Measurements from ENCODE around the gene NOPCHAP1.

The NOPCHAP1 gene

GRCh38 chr12:104960464-104960863 lies 25.7 kb upstream of the NOPCHAP1 start:
- Mint-ChIP-seq H3K36me3 (ENCODE audit: low read depth) (no peaks in the 10 kb centered on the region), H3K4me1 (peaks cover 45% of the 10 kb centered on the region), H3K9me3 (no peaks in the 10 kb centered on the region), H3K4me3 (no peak overlapping the region), H3K27me3 (ENCODE audit: low read depth) (peaks cover 40% of the 10 kb centered on the region), H3K27ac (peak overlapping the region in 1 of 3 experiments; percentile 84)
- TF ChIP-seq, protein P1, sequence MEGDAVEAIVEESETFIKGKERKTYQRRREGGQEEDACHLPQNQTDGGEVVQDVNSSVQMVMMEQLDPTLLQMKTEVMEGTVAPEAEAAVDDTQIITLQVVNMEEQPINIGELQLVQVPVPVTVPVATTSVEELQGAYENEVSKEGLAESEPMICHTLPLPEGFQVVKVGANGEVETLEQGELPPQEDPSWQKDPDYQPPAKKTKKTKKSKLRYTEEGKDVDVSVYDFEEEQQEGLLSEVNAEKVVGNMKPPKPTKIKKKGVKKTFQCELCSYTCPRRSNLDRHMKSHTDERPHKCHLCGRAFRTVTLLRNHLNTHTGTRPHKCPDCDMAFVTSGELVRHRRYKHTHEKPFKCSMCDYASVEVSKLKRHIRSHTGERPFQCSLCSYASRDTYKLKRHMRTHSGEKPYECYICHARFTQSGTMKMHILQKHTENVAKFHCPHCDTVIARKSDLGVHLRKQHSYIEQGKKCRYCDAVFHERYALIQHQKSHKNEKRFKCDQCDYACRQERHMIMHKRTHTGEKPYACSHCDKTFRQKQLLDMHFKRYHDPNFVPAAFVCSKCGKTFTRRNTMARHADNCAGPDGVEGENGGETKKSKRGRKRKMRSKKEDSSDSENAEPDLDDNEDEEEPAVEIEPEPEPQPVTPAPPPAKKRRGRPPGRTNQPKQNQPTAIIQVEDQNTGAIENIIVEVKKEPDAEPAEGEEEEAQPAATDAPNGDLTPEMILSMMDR (IDR thresholded peaks at IDR 0.05; ENCODE audit: unreplicated experiment in 3 of 3): no peak

GRCh38 chr12:104963757-104964156 lies 22.4 kb upstream of the NOPCHAP1 start:
- TF ChIP-seq, protein P1 (IDR thresholded peaks at IDR 0.05; ENCODE audit: unreplicated experiment in 3 of 3): no peak
- H3K27me3 Mint-ChIP-seq (ENCODE audit: low read depth): peaks cover 19% of the 10 kb centered on the region
- no peaks in the 10 kb centered on the region for H3K36me3 Mint-ChIP-seq (ENCODE audit: low read depth)
- H3K9me3 Mint-ChIP-seq: no peaks in the 10 kb centered on the region
- no peak overlapping the region for H3K27ac Mint-ChIP-seq
- no peak overlapping the region for H3K4me3 Mint-ChIP-seq
- peaks cover 32% of the 10 kb centered on the region for H3K4me1 Mint-ChIP-seq

GRCh38 chr12:104964167-104964855 lies 21.8 kb upstream of the NOPCHAP1 start:
- Mint-ChIP-seq H3K27me3 (ENCODE audit: low read depth) (peaks cover 17% of the 10 kb centered on the region), H3K27ac (no peak overlapping the region), H3K9me3 (no peaks in the 10 kb centered on the region), H3K4me1 (peaks cover 27% of the 10 kb centered on the region), H3K36me3 (ENCODE audit: low read depth) (no peaks in the 10 kb centered on the region), H3K4me3 (no peak overlapping the region)
- TF ChIP-seq, protein P1 (IDR thresholded peaks at IDR 0.05; ENCODE audit: unreplicated experiment in 3 of 3): no peak

- Mint-ChIP-seq H3K4me3 (no peak overlapping the region), H3K4me1 (peaks cover 22% of the 10 kb centered on the region), H3K36me3 (ENCODE audit: low read depth) (no peaks in the 10 kb centered on the region), H3K27me3 (ENCODE audit: low read depth) (peaks cover 12% of the 10 kb centered on the region), H3K9me3 (no peaks in the 10 kb centered on the region), H3K27ac (no peak overlapping the region)
- TF ChIP-seq, protein P1 (IDR thresholded peaks at IDR 0.05; ENCODE audit: unreplicated experiment in 3 of 3): no peak
Observed at GRCh38 chr12:104964856-104965205, 21.3 kb upstream of the NOPCHAP1 start.

DNA sequence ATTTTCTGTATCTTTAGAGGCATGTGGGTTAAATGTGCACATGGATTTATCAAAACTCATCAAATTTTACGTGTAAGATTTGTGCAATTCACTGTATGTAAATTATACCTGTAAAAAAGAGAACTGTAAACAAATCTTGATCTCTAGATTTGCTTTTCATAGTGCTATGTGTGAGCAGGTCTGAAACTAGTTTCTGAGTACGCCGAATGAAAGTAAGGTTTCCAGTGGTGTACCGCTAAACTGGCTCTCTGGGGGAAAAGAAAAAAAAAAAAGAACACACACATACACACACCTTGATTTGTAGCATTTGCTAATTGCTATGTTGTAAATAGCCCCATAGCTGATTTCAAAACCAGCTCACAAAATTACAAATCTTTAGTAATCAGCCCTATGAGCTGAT lies 19.4 kb upstream of the NOPCHAP1 start:
- Mint-ChIP-seq H3K27me3 (ENCODE audit: low read depth) (peaks cover 10% of the 10 kb centered on the region), H3K4me3 (no peak overlapping the region), H3K36me3 (ENCODE audit: low read depth) (no peaks in the 10 kb centered on the region), H3K9me3 (no peaks in the 10 kb centered on the region), H3K4me1 (peaks cover 17% of the 10 kb centered on the region), H3K27ac (no peak overlapping the region)
- TF ChIP-seq, protein P1 (IDR thresholded peaks at IDR 0.05; ENCODE audit: unreplicated experiment in 3 of 3): no peak

DNA sequence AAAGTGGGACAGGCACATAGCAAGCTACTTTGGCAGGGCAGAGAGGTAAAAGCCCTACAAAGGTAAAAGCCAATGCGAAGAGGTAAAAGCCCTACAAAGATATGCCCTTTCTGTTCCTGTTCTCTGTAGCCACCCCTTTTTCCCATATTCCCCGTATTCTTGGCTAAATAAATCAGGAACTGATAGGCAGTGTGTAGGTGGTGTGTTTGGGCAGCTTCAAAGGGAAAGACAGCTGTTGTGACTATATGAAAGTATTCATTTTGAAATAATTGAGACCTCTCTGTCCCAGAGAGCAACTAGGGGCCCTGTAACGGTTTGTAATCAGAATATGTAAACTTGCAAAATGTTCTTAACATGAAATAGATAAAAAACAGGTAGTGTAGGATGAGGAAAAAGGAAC lies 16.8 kb upstream of the NOPCHAP1 start:
- H3K4me1 Mint-ChIP-seq: peaks cover 5% of the 10 kb centered on the region
- H3K27me3 Mint-ChIP-seq (ENCODE audit: low read depth): no peaks in the 10 kb centered on the region
- TF ChIP-seq, protein P1 (IDR thresholded peaks at IDR 0.05; ENCODE audit: unreplicated experiment in 3 of 3): no peak
- no peak overlapping the region for H3K4me3 Mint-ChIP-seq
- H3K9me3 Mint-ChIP-seq: no peaks in the 10 kb centered on the region
- no peak overlapping the region for H3K27ac Mint-ChIP-seq
- H3K36me3 Mint-ChIP-seq (ENCODE audit: low read depth): no peaks in the 10 kb centered on the region

All from nephron (organoid).